Cortex of kidney (tissue), 1 donor: ENCODE data around the gene EMD.

Source experiments
- DNase-seq: peaks from one replicate; lab custom pipeline; 2025; lab: John Stamatoyannopoulos, UW

The EMD gene

GRCh38 chrX:154419189-154419588 lies 40.1 kb downstream of the EMD start:
- no peak for DNase-seq

DNA sequence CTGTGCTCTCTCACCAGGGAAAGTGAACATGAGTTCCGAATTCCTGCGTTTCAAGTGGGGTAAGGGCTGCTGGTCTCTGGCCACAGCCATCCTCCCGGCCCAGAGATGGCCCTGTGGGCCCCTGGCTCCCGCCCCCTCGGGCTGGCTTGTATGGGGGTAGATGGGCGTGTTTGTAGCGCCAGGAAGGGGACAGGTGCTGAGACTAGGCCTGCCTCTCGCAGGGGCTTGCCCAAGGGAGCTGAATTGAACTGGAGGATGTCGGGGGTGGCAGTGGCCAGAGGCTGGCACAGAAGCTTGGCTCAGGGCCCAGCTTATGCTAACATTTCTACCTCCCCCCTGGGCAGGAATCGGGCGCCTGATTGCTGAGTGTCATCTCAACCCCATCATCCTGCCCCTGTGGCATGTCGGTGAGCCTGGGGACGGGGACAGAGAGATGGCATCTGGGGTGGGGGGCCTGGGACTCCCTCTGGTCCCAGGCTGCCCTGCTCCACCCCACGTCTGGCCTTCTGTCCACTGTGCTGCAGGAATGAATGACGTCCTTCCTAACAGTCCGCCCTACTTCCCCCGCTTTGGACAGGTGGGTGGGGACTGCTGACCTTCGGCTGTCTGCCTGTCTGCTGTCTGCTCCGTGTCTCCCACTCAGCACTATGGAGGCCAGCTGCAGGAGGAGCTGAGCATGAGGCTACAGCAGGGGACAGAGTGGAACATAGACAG lies 40.8 kb downstream of the EMD start:
- DNase-seq = no peak

DNA sequence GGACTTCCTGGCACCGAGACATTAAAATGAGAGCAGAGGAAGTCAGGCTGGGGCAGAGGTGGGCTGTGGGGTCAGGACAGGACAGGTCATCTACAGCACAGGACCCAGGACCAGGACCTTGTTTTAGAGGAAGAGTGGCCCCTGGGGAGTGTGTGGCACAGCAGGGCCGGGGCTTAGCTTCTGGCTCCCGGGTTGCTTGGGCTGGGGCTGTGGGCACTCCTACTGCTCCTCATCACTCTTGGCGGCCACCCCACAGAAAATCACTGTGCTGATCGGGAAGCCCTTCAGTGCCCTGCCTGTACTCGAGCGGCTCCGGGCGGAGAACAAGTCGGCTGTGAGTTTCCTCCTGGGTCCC lies 41.3 kb downstream of the EMD start:
- DNase-seq = no peak

GRCh38 chrX:154426916-154427770 lies 48.0 kb downstream of the EMD start:
- DNase-seq = no peak

GRCh38 chrX:154428176-154429171 lies 49.4 kb downstream of the EMD start, which contains the start of gene ATP6AP1:
TSS of gene ATP6AP1 (plus strand) at chrX:154428677. CDS start at chrX:154428693, 16 bp downstream.
- DNase-seq = peak; percentile 14

DNA sequence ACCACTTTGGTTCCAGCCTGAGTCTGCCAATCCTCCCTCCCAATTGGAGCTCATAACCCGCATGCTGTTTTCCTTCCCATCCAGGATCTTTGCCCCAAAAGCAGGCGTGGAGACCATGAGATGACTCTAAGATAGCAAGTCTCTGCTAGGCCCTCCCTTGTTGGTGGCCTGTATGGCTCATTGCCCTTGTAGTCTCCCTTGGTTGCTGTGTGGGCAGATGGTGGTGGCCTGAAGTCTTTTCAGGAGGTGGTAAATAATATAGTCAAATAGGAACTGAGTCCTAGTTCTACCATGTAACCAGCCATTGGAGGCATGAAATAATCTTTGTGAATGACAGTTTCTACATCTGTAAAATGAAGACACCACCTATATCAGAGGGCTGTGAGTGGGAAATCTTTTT lies 50.6 kb downstream of the EMD start:
- DNase-seq = no peak

DNA sequence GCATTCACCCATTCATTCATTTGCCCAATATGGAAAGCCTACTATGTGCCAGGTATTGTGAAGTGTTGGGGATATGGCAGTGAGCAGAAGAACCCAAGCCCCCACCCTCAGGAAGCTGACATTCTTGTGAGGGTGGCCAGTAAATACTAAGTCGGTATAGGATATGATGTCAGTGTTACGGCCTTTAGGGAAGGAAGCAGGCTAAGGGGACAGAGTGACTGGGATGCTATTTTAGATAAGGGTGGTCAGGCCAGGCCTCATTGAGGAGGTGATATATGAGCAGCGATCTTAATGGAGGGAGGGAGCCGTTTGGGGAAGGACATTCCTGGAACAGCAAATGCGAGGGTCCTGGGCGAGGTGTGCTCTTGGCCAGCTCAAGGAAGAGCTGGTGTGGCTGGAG lies 51.4 kb downstream of the EMD start:
- no peak for DNase-seq

- no peak for DNase-seq
These were observed 51.8 kb downstream of the EMD start for GRCh38 chrX:154430916-154431315.
